ENCODE measurements around the gene COL16A1.

GRCh38 chr1:31715873-31716220 lies 12.0 kb upstream of the COL16A1 start:
- TF ChIP-seq CTCF (IDR thresholded peaks at IDR 0.05) (peak in 3 of 5 experiments; percentile 26 to 48 (median 35)), POLR2AphosphoS5 (IDR thresholded peaks at IDR 0.05) (no peak), POLR2A (IDR thresholded peaks at IDR 0.05) (no peak), EP300 (IDR thresholded peaks at IDR 0.05; ENCODE audit: low read depth) (no peak)

All from transverse colon (tissue), 4 donors.